ENCODE measurements around the gene NPAT.
A peak's percentile ranks its signal among the peaks of the same experiment; 100 is the strongest.

The NPAT gene

GRCh38 chr11:108222574-108223347 lies at the start of gene NPAT, which contains the start of gene ATM:
Gene NPAT, minus strand, starts transcription at chr11:108222638. Its CDS starts 102 bp downstream, at chr11:108222536.
Gene ATM, plus strand, starts transcription at chr11:108223067. Its CDS starts 4,558 bp downstream, at chr11:108227625.
- peak; percentile 49 for DNase-seq

GRCh38 chr11:108269583-108269982 lies 47.1 kb upstream of the NPAT start:
- no peak for DNase-seq

GRCh38 chr11:108253176-108253575 lies 30.7 kb upstream of the NPAT start:
- no peak for DNase-seq

- DNase-seq, result no peak
Measured at GRCh38 chr11:108246885-108247284, 24.4 kb upstream of the NPAT start.

GRCh38 chr11:108246308-108246707 lies 23.9 kb upstream of the NPAT start:
- DNase-seq, result no peak

DNA sequence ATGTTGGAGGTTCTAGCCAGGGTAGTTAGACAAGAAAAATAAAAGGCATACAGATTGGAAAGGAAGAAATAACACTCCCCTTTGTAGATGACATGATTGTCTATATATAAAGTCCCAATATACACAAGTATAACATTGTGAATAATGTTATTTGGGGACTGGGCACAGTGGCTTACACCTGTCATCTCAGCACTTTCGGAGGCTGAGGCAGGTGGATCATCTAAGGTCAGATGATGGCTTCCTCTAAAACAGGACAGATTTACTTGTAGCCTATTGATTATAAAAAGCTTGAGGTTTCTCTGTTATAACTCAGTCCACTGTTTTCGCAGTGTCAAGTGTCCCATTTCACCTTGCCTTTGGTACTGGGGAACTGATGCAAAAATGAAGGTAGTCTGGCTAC lies 20.0 kb upstream of the NPAT start:
- DNase-seq, result no peak

- no peak for DNase-seq
Measured at GRCh38 chr11:108241330-108242037, 19.0 kb upstream of the NPAT start.

GRCh38 chr11:108239076-108239475 lies 16.6 kb upstream of the NPAT start:
- no peak for DNase-seq

DNA sequence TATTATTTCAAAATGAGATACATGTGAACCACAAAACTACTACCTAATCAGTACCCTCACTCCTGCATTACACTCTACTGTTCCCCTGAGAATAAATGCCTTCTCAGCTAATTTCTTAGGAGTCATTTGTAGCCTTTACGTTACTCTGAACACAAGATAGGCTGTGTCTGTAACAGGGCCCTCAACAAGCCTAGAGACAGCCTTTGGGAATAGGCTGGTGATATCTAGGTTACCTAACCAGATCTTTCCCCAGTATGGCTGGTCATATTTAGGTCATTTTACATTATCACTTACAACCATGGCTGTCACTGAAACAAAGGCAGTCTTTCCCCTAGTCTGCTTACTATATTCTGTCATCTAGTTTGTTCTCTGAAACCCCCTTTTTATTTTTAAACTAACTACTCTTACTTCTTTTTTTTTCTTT lies 14.6 kb upstream of the NPAT start:
- no peak for DNase-seq

- no peak for DNase-seq
Measured at GRCh38 chr11:108235633-108236032, 13.2 kb upstream of the NPAT start.

GRCh38 chr11:108235192-108235591 lies 12.8 kb upstream of the NPAT start:
- DNase-seq, result no peak

GRCh38 chr11:108233277-108233945 lies 11.0 kb upstream of the NPAT start:
- no peak for DNase-seq

GRCh38 chr11:108228251-108228650 lies 5.8 kb upstream of the NPAT start:
- DNase-seq, result no peak

GRCh38 chr11:108226036-108226435 lies 3.6 kb upstream of the NPAT start:
- no peak for DNase-seq

GRCh38 chr11:108224911-108225786 lies 2.7 kb upstream of the NPAT start:
- no peak for DNase-seq

- no peak for DNase-seq
Measured at GRCh38 chr11:108224366-108224765, 1.9 kb upstream of the NPAT start.

GRCh38 chr11:108223348-108224149 lies 1.1 kb upstream of the NPAT start:
- DNase-seq, result no peak

- DNase-seq, result no peak
Measured at GRCh38 chr11:108221911-108222573, 396 bp downstream of the NPAT start.

- DNase-seq, result no peak
Measured at GRCh38 chr11:108221371-108221770, 1.1 kb downstream of the NPAT start.

DNA sequence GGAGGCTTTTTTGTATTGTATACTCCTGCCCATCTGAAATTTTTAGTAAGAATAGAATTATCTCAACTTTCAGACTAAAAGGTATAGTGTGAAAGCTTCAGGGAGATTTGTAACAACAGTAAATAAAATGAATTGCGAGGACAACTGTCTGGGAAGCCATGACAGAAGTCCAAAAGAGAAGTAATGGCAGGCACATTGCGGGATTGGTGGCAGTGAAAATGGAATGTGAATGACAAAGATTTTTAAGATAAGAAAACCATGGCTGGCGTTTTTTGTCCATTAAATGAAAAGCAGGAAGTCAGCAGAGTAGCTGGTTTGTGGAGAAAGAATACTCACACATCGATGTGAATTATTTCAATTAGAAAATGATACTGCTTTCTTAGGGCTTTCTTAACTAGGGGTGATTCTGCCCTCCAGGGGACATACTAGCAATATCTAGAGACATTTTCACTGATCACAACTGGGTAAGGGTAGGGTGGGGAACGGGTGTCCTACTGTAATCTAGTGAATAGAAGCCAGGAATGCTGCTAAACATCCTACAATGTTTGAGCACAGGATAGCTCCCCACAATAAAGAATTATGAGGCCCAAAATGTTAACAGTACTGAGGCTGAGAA lies 1.6 kb downstream of the NPAT start:
- DNase-seq, result no peak

Data from 8988T (cell line).